Chondrocyte (in vitro differentiated cells): ENCODE results near the gene SH3BP5. TPM values are rescaled to one million over a fixed set of nuclear protein-coding genes. Genes with fewer than 3 reads are reported as not detected.
A peak's percentile ranks its signal among the peaks of the same experiment; 100 is the strongest.

Experiments
- DNase-seq: peaks from one replicate; pipeline ENCODE4 v3.0.0; 2021; ENCODE audit warnings: mixed read lengths, low spot score
- H3K27ac Mint-ChIP-seq: one replicate; pipeline ENCODE4 v1.8.0; 2021; ENCODE audit warnings: mild to moderate bottlenecking, moderate library complexity, mixed read lengths; ENCODE audit not compliant: unreplicated experiment
- H3K27me3 Mint-ChIP-seq: 2 replicates; pipeline ENCODE4 v1.8.0; 2021; ENCODE audit warnings: low read depth, mixed read lengths
- H3K36me3 Mint-ChIP-seq: 2 replicates; pipeline ENCODE4 v1.8.0; 2021; ENCODE audit warnings: low read depth, mixed read lengths
- H3K4me1 Mint-ChIP-seq: 2 replicates; pipeline ENCODE4 v1.8.0; 2021; ENCODE audit warnings: low read depth, mild to moderate bottlenecking, mixed read lengths
- H3K4me3 Mint-ChIP-seq: one replicate; pipeline ENCODE4 v1.8.0; 2021; ENCODE audit warnings: mild to moderate bottlenecking, moderate library complexity, mixed read lengths; ENCODE audit not compliant: unreplicated experiment
- H3K9me3 Mint-ChIP-seq: 2 replicates; pipeline ENCODE4 v1.8.0; 2021; ENCODE audit warnings: low read depth, mixed read lengths
- CTCF ChIP-seq: fragments of 200-600 bp; sonication (generic); IDR thresholded peaks from 2 replicates; pipeline ENCODE4 v1.5.0; 2021; ENCODE audit warnings: antibody characterized with exemption, mild to moderate bottlenecking, moderate library complexity
- total RNA-seq: library from RNA; stranded (reverse); gene quantifications from 3 replicates; pipeline ENCODE4 v1.2.1, GENCODE V29; 2021

Gene SH3BP5
- total RNA-seq, 1 donor from 2014 or later: 13.5 TPM

- no peak for TF ChIP-seq CTCF
- DNase-seq: no peak
- Mint-ChIP-seq H3K27ac (no peak overlapping the region), H3K9me3 (peaks cover 4% of the 10 kb centered on the region), H3K27me3 (no peaks in the 10 kb centered on the region), H3K4me3 (no peak overlapping the region), H3K4me1 (peaks cover 6% of the 10 kb centered on the region), H3K36me3 (peaks cover 6% of the 10 kb centered on the region)
Observed at GRCh38 chr3:15299036-15299435, 33.4 kb downstream of the SH3BP5 start.

- Mint-ChIP-seq H3K4me1 (peaks cover 6% of the 10 kb centered on the region), H3K4me3 (no peak overlapping the region), H3K27me3 (no peaks in the 10 kb centered on the region), H3K9me3 (peaks cover 4% of the 10 kb centered on the region), H3K36me3 (peaks cover 6% of the 10 kb centered on the region), H3K27ac (peak overlapping the region; percentile 1)
- no peak for TF ChIP-seq CTCF
- DNase-seq: no peak
Observed at GRCh38 chr3:15298504-15298903, 33.9 kb downstream of the SH3BP5 start.

GRCh38 chr3:15297608-15298350, 34.6 kb downstream of the SH3BP5 start:
- Mint-ChIP-seq H3K36me3 (peaks cover 4% of the 10 kb centered on the region), H3K27ac (no peak overlapping the region), H3K4me1 (peaks cover 11% of the 10 kb centered on the region), H3K4me3 (no peak overlapping the region), H3K9me3 (peaks cover 4% of the 10 kb centered on the region), H3K27me3 (no peaks in the 10 kb centered on the region)
- no peak for DNase-seq
- no peak for TF ChIP-seq CTCF

- Mint-ChIP-seq H3K27me3 (no peaks in the 10 kb centered on the region), H3K27ac (no peak overlapping the region), H3K36me3 (no peaks in the 10 kb centered on the region), H3K9me3 (peaks cover 4% of the 10 kb centered on the region), H3K4me3 (no peak overlapping the region), H3K4me1 (peaks cover 16% of the 10 kb centered on the region)
- no peak for TF ChIP-seq CTCF
- DNase-seq: no peak
Observed at GRCh38 chr3:15295506-15295905, 36.9 kb downstream of the SH3BP5 start.

- no peak overlapping the region for H3K4me3 Mint-ChIP-seq
- H3K36me3 Mint-ChIP-seq: no peaks in the 10 kb centered on the region
- H3K27ac Mint-ChIP-seq: no peak overlapping the region
- no peak for DNase-seq
- peaks cover 4% of the 10 kb centered on the region for H3K9me3 Mint-ChIP-seq
- H3K27me3 Mint-ChIP-seq: no peaks in the 10 kb centered on the region
- no peak for TF ChIP-seq CTCF
- H3K4me1 Mint-ChIP-seq: peaks cover 16% of the 10 kb centered on the region
Observed at GRCh38 chr3:15294929-15295328, 37.5 kb downstream of the SH3BP5 start.
